Right lobe of liver (tissue), 6 donors: ENCODE results near the gene CEP89. TPM values are rescaled to one million over a fixed set of nuclear protein-coding genes. Genes with fewer than 3 reads are reported as not detected.
"Not testable (repeated sequence)": the region's sequence is repeated elsewhere in the genome, so short reads cannot be mapped to it uniquely, and the experiment has no call there.

Experiments used
- ATAC-seq, 4 donors: fragments of 200-7000 bp; cut with Tn5 transposase; one replicate each; pipeline ENCODE4 v1.9.1; 2020; ENCODE audit warnings: mild to moderate bottlenecking in 4 of 4, moderate library complexity in 4 of 4
- DNase-seq, 3 donors: peaks; one replicate each; pipeline ENCODE4 v3.0.0-alpha.2; 2020
- H3K27ac ChIP-seq, 3 donors: fragments of 200-600 bp; one replicate each; pipeline ENCODE4 v1.8.0; 2022
- H3K27me3 ChIP-seq, 2 donors: fragments of 200-600 bp; one replicate each; pipeline ENCODE4 v1.8.0; 2022
- H3K36me3 ChIP-seq, 4 donors: fragments of 200-600 bp; sonication (generic) in 1 of 4; one replicate each; pipeline versions ENCODE4 v1.5.1 to v1.8.0; 2017 to 2022; ENCODE audit warnings: control low read depth in 1 of 4
- H3K4me1 ChIP-seq, 4 donors: fragments of 200-600 bp; sonication (generic) in 1 of 4; one replicate each; pipeline versions ENCODE4 v1.5.1 to v1.8.0; 2017 to 2022; ENCODE audit warnings: control low read depth in 1 of 4
- H3K4me3 ChIP-seq, 3 donors: fragments of 200-600 bp; one replicate each; pipeline ENCODE4 v1.8.0; 2022
- H3K9me3 ChIP-seq, 4 donors: fragments of 200-600 bp; sonication (generic) in 1 of 4; one replicate each; pipeline versions ENCODE4 v1.5.1 to v1.8.0; 2017 to 2022; ENCODE audit warnings: control low read depth in 1 of 4
- CTCF ChIP-seq, 4 donors: fragments of 200-600 bp in 3 of 4; fragments of 450-650 bp in 1 of 4; IDR thresholded peaks; one replicate each; pipeline versions ENCODE4 v1.5.1 to v1.8.0; 2016 to 2022; ENCODE audit warnings: antibody characterized with exemption in 4 of 4, mild to moderate bottlenecking in 2 of 4
- POLR2A ChIP-seq: fragments of 450-650 bp; IDR thresholded peaks from one replicate; pipeline ENCODE4 v1.6.1; 2017; ENCODE audit warnings: antibody characterized with exemption, mild to moderate bottlenecking
- WGBS: methylation state at CpG from one replicate; pipeline ENCODE4 v1.1.6; 2018; ENCODE audit warnings: low coverage, low lambda C conversion rate; ENCODE audit not compliant: insufficient coverage; ENCODE audit errors: missing lambda C conversion rate; 5-methylcytosine and 5-hydroxymethylcytosine counted together
- intact Hi-C, 2 donors: fragments of 100-400 bp; cut with DNase I; formaldehyde crosslinking; loops; one replicate each; pipeline versions ENCODE4 v1.11.2 to v1.14.1; 2022
- long read RNA-seq: library from polyadenylated mRNA; unstranded; transcript quantifications from one replicate; pipeline ENCODE4 v2.0.0, GENCODE V29; 2019
- total RNA-seq, 6 experiments: library from RNA; depleted of rRNA in 2 of 6; stranded (reverse); fragments of >200 nt in 2 of 6; fragmentation: NEBNext Ultra II Directional in 3 of 6; extraction: Animal tissue kit (Norgen Biotek cat#: 25700) in 3 of 6; gene quantifications; one replicate each; pipeline versions ENCODE4 v1.1.0 to v1.2.4, GENCODE V29; 2016 to 2023
- donor health status: DM: no; HTN: yes; CAD: no.
- donor health status: DM: no; HTN: no; CAD: no.
- donor health status: DM: no; HTN: no; CAD: no.
- donor health status: DM: no; HTN: yes; CAD: no.
- donor health status: DM: no; HTN: yes; CAD: no.

The CEP89 gene
- total RNA-seq = 1 to 10 TPM; 2.9 to 5.7 (median 4.7) TPM
- long read RNA-seq, full-length matches to known transcripts = 2 of 3 reads
- long read RNA-seq, partial matches to known transcripts = 0 of 3 reads
- long read RNA-seq, other reads (novel, unspliced or antisense) = 1 of 3 reads

- Histone ChIP-seq H3K4me1 (peaks cover 0 to 14% (median 6%) of the 10 kb centered on the region in 4 donors), H3K9me3 (no peaks in the 10 kb centered on the region), H3K4me3 (peak within 1 kb of the TSS; percentile 71 to 84 (median 73)), H3K27ac (peak within 1 kb of the TSS; percentile 35 to 57 (median 38)), H3K36me3 (no peaks in the 10 kb centered on the region), H3K27me3 (no peaks in the 10 kb centered on the region)
- peak; percentile 98 to 99 (median 98) for ATAC-seq
- TF ChIP-seq POLR2A (peak; percentile 56), CTCF (IDR thresholded peaks at IDR 0.05) (peak in 2 of 4 donors; percentile 10 to 18)
- WGBS = 0% methylated on average over 20 of the region's 57 CpGs
- intact Hi-C loops = loop anchor here (10.0 kb wide), 1 partner anchor 143 kb away; no protein-coding TSS in a partner anchor
- DNase-seq = peak; percentile 97 to 98 (median 97)
Measured at GRCh38 chr19:32971715-32972540, at the start of gene CEP89, which contains the start of gene FAAP24. TSS of gene CEP89 (minus strand) at chr19:32971958. CDS start at chr19:32971874, 84 bp downstream. TSS of gene FAAP24 (plus strand) at chr19:32972242. CDS start at chr19:32973197, 955 bp downstream.

- H3K27me3 ChIP-seq, H3K4me1 ChIP-seq, H3K27ac ChIP-seq, H3K9me3 ChIP-seq, H3K4me3 ChIP-seq, DNase-seq, ATAC-seq, intact Hi-C loops: not testable (repeated sequence)
- WGBS = 57% methylated on average over 1 of the region's 4 CpGs
- H3K36me3 ChIP-seq = peaks cover 0 to 27% (median 10%) of the 10 kb centered on the region in 4 donors
Measured at GRCh38 chr19:33010891-33011290, 39.1 kb upstream of the CEP89 start.

GRCh38 chr19:33008738-33009137 lies 37.0 kb upstream of the CEP89 start:
- Histone ChIP-seq H3K9me3 (no peaks in the 10 kb centered on the region), H3K27me3 (no peaks in the 10 kb centered on the region), H3K27ac (no peak overlapping the region), H3K36me3 (peaks cover 0 to 27% (median 10%) of the 10 kb centered on the region in 4 donors), H3K4me3 (no peak overlapping the region), H3K4me1 (peaks cover 0 to 8% (median 4%) of the 10 kb centered on the region in 4 donors)
- no peak for ATAC-seq
- no peak for DNase-seq
- WGBS = 96% methylated on average over 3 of the region's 4 CpGs
- intact Hi-C loops = no loop called here
- TF ChIP-seq CTCF (IDR thresholded peaks at IDR 0.05) (no peak), POLR2A (no peak)

GRCh38 chr19:33005440-33005839 lies 33.7 kb upstream of the CEP89 start:
- no peak for DNase-seq
- intact Hi-C loops = no loop called here
- no peak for ATAC-seq
- H3K4me1 ChIP-seq = peaks cover 0 to 27% (median 12%) of the 10 kb centered on the region in 4 donors
- 54% methylated on average over 5 of the region's 5 CpGs for WGBS
- H3K36me3 ChIP-seq = peaks cover 0 to 29% (median 8%) of the 10 kb centered on the region in 4 donors
- no peak overlapping the region for H3K27ac ChIP-seq
- no peaks in the 10 kb centered on the region for H3K27me3 ChIP-seq
- H3K9me3 ChIP-seq = no peaks in the 10 kb centered on the region
- TF ChIP-seq POLR2A (no peak), CTCF (IDR thresholded peaks at IDR 0.05) (no peak)
- H3K4me3 ChIP-seq = no peak overlapping the region

- ATAC-seq = peak; percentile 71 to 79 (median 74)
- H3K27me3 ChIP-seq, intact Hi-C loops, H3K9me3 ChIP-seq, DNase-seq, H3K4me3 ChIP-seq: not testable (repeated sequence)
- 24% methylated on average over 6 of the region's 6 CpGs for WGBS
- peak overlapping the region in 1 of 3 donors; percentile 62 for H3K27ac ChIP-seq
- peaks cover 0 to 27% (median 12%) of the 10 kb centered on the region in 4 donors for H3K4me1 ChIP-seq
- peaks cover 0 to 30% (median 6%) of the 10 kb centered on the region in 4 donors for H3K36me3 ChIP-seq
Measured at GRCh38 chr19:33003424-33004024, 31.8 kb upstream of the CEP89 start.

- H3K4me1 ChIP-seq = peaks cover 0 to 27% (median 12%) of the 10 kb centered on the region in 4 donors
- WGBS = 50% methylated on average over 1 of the region's 15 CpGs
- peaks cover 0 to 31% (median 9%) of the 10 kb centered on the region in 4 donors for H3K36me3 ChIP-seq
- ATAC-seq (peak; percentile 73 to 87 (median 78)), DNase-seq (peak; percentile 62 to 73 (median 72))
- H3K4me3 ChIP-seq, H3K27me3 ChIP-seq, intact Hi-C loops, H3K9me3 ChIP-seq: not testable (repeated sequence)
- peak overlapping the region in 1 of 3 donors; percentile 62 for H3K27ac ChIP-seq
Measured at GRCh38 chr19:33002126-33002865, 30.5 kb upstream of the CEP89 start.
